ENCODE data around the gene CDH11.

Gene CDH11

GRCh38 chr16:65121870-65122723 is at the start of gene CDH11:
TSS of gene CDH11 (minus strand) at chr16:65122063. CDS start at chr16:65004869, 117,194 bp downstream.
- TF ChIP-seq ZFX (IDR thresholded peaks at IDR 0.05; ENCODE audit: borderline replicate concordance) (no peak), CTCF (IDR thresholded peaks at IDR 0.05) (no peak)
- no peak within 1 kb of the TSS for H3K27ac ChIP-seq

GRCh38 chr16:65154321-65154720 is 32.5 kb upstream of the CDH11 start:
- no peak overlapping the region for H3K27ac ChIP-seq
- no peak for TF ChIP-seq ZFX (IDR thresholded peaks at IDR 0.05; ENCODE audit: borderline replicate concordance)
- no peak for TF ChIP-seq CTCF (IDR thresholded peaks at IDR 0.05)

GRCh38 chr16:65153365-65154105 is 31.7 kb upstream of the CDH11 start:
- TF ChIP-seq ZFX (IDR thresholded peaks at IDR 0.05; ENCODE audit: borderline replicate concordance) (no peak), CTCF (IDR thresholded peaks at IDR 0.05) (no peak)
- no peak overlapping the region for H3K27ac ChIP-seq

- no peak overlapping the region for H3K27ac ChIP-seq
- TF ChIP-seq CTCF (IDR thresholded peaks at IDR 0.05) (no peak), ZFX (IDR thresholded peaks at IDR 0.05; ENCODE audit: borderline replicate concordance) (no peak)
Observed at GRCh38 chr16:65148804-65149203, 26.9 kb upstream of the CDH11 start.

GRCh38 chr16:65142276-65142675 is 20.4 kb upstream of the CDH11 start:
- no peak overlapping the region for H3K27ac ChIP-seq
- TF ChIP-seq ZFX (IDR thresholded peaks at IDR 0.05; ENCODE audit: borderline replicate concordance) (no peak), CTCF (IDR thresholded peaks at IDR 0.05) (no peak)

- no peak overlapping the region for H3K27ac ChIP-seq
- TF ChIP-seq ZFX (IDR thresholded peaks at IDR 0.05; ENCODE audit: borderline replicate concordance) = no peak
- TF ChIP-seq CTCF (IDR thresholded peaks at IDR 0.05) = no peak
Observed at GRCh38 chr16:65136681-65137080, 14.8 kb upstream of the CDH11 start.

Data from 22Rv1 (cell line).